HG03108 (cell line): ENCODE data around the gene SDK1.

ENCODE experiments used
- ATAC-seq: cut with Tn5 transposase; IDR thresholded peaks from one replicate; pipeline ENCODE4 v1.9.1; 2021; ENCODE audit warnings: moderate library complexity; ENCODE audit not compliant: unreplicated experiment

Gene SDK1

GRCh38 chr7:4113271-4113670, 812.2 kb downstream of the SDK1 start:
- ATAC-seq, result no peak

- ATAC-seq, result no peak
Observed at GRCh38 chr7:4113976-4114375, 812.9 kb downstream of the SDK1 start.

GRCh38 chr7:4115442-4115841, 814.4 kb downstream of the SDK1 start:
- ATAC-seq, result no peak

GRCh38 chr7:4115941-4116610, 815.0 kb downstream of the SDK1 start:
- ATAC-seq, result no peak

GRCh38 chr7:4119848-4120247, 818.8 kb downstream of the SDK1 start:
- no peak for ATAC-seq

- ATAC-seq, result no peak
Observed at GRCh38 chr7:4123346-4123745, 822.3 kb downstream of the SDK1 start.

- no peak for ATAC-seq
Observed at GRCh38 chr7:4123823-4124222, 822.8 kb downstream of the SDK1 start.

- no peak for ATAC-seq
Observed at GRCh38 chr7:4124556-4125477, 823.8 kb downstream of the SDK1 start.

GRCh38 chr7:4127909-4128560, 827.0 kb downstream of the SDK1 start:
- ATAC-seq, result no peak

GRCh38 chr7:4129481-4130122, 828.5 kb downstream of the SDK1 start:
- no peak for ATAC-seq

GRCh38 chr7:4131063-4131462, 830.0 kb downstream of the SDK1 start:
- no peak for ATAC-seq

GRCh38 chr7:4132221-4132620, 831.2 kb downstream of the SDK1 start:
- no peak for ATAC-seq

GRCh38 chr7:4133491-4134044, 832.5 kb downstream of the SDK1 start:
- no peak for ATAC-seq

GRCh38 chr7:4134204-4134603, 833.2 kb downstream of the SDK1 start:
- ATAC-seq, result no peak

GRCh38 chr7:4134631-4135030, 833.6 kb downstream of the SDK1 start:
- no peak for ATAC-seq

- no peak for ATAC-seq
Observed at GRCh38 chr7:4135301-4135700, 834.2 kb downstream of the SDK1 start.

- no peak for ATAC-seq
Observed at GRCh38 chr7:4136036-4136435, 835.0 kb downstream of the SDK1 start.

- ATAC-seq, result no peak
Observed at GRCh38 chr7:4136501-4137110, 835.6 kb downstream of the SDK1 start.

- no peak for ATAC-seq
Observed at GRCh38 chr7:4137552-4137951, 836.5 kb downstream of the SDK1 start.

- ATAC-seq, result no peak
Observed at GRCh38 chr7:4138866-4139265, 837.8 kb downstream of the SDK1 start.
